ENCODE results near the gene VPREB1.

DNA sequence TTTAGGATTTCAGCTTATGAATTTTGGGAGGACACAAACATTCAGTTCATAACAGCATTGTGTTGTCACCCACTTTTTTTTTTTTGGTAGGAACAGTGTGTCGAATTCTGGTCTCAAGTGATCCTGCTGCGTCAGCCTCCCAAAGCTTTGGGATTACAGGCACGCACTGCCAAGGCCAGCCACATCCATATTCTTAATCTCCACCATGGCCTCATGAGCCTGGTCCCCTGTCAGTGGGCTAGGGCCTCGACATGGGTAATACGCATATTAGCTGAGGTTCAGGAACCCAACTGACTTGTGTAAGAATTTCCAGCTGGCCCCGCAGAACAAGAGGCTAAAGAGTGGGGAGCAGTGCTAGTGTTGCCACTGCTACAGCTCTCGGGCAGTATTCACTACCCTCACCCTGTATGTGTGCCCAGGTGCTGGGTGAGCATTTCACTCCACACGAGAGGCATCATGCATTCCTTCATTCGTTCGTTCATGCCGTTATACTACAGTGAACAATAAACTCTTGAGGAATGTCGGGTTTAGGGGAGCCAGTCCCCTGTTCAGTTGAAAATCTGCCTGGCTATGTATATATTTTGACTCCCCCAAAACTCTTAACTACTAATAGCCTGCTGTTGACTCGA, 5.2 kb upstream of the VPREB1 start:
- TF ChIP-seq EZH2 (IDR thresholded peaks at IDR 0.05; ENCODE audit: low read depth): no peak
- TF ChIP-seq, protein P1, sequence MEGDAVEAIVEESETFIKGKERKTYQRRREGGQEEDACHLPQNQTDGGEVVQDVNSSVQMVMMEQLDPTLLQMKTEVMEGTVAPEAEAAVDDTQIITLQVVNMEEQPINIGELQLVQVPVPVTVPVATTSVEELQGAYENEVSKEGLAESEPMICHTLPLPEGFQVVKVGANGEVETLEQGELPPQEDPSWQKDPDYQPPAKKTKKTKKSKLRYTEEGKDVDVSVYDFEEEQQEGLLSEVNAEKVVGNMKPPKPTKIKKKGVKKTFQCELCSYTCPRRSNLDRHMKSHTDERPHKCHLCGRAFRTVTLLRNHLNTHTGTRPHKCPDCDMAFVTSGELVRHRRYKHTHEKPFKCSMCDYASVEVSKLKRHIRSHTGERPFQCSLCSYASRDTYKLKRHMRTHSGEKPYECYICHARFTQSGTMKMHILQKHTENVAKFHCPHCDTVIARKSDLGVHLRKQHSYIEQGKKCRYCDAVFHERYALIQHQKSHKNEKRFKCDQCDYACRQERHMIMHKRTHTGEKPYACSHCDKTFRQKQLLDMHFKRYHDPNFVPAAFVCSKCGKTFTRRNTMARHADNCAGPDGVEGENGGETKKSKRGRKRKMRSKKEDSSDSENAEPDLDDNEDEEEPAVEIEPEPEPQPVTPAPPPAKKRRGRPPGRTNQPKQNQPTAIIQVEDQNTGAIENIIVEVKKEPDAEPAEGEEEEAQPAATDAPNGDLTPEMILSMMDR (conservative IDR thresholded peaks at IDR 0.05): no peak
